NCI-H146 treated with DMSO at 0.1 percent for 48 hours (cell line): ENCODE data around the gene ZNF609.
"Not testable (repeated sequence)": the region's sequence is repeated elsewhere in the genome, so short reads cannot be mapped to it uniquely, and the experiment has no call there.

ENCODE experiments used
- DNase-seq: peaks from one replicate; lab custom pipeline; 2025; ENCODE audit not compliant: unreplicated experiment; lab: John Stamatoyannopoulos, UW

Gene ZNF609

GRCh38 chr15:64456634-64457108 is 3.7 kb upstream of the ZNF609 start:
- DNase-seq, result no peak

GRCh38 chr15:64459066-64459781 is 1.2 kb upstream of the ZNF609 start:
- DNase-seq, result no peak

GRCh38 chr15:64460724-64461720 is 644 bp downstream of the ZNF609 start:
- DNase-seq, result peak; percentile 60

- DNase-seq, result peak; percentile 60
Observed at GRCh38 chr15:64461721-64462162, 1.4 kb downstream of the ZNF609 start.

- DNase-seq, result no peak
Observed at GRCh38 chr15:64462492-64462891, 2.1 kb downstream of the ZNF609 start.

GRCh38 chr15:64464276-64465005 is 4.1 kb downstream of the ZNF609 start:
- peak; percentile 8 for DNase-seq

GRCh38 chr15:64466408-64467141 is 6.2 kb downstream of the ZNF609 start:
- DNase-seq, result no peak

- no peak for DNase-seq
Observed at GRCh38 chr15:64472161-64472560, 11.8 kb downstream of the ZNF609 start.

- DNase-seq, result no peak
Observed at GRCh38 chr15:64474846-64475245, 14.5 kb downstream of the ZNF609 start.

- no peak for DNase-seq
Observed at GRCh38 chr15:64476550-64476949, 16.2 kb downstream of the ZNF609 start.

GRCh38 chr15:64478863-64479262 is 18.5 kb downstream of the ZNF609 start:
- DNase-seq, result no peak

GRCh38 chr15:64480891-64481290 is 20.5 kb downstream of the ZNF609 start:
- no peak for DNase-seq

GRCh38 chr15:64483749-64484148 is 23.4 kb downstream of the ZNF609 start:
- no peak for DNase-seq

GRCh38 chr15:64485796-64486195 is 25.4 kb downstream of the ZNF609 start:
- DNase-seq, result no peak

- no peak for DNase-seq
Observed at GRCh38 chr15:64490598-64491259, 30.4 kb downstream of the ZNF609 start.

GRCh38 chr15:64493641-64494040 is 33.3 kb downstream of the ZNF609 start:
- DNase-seq, result no peak

GRCh38 chr15:64495968-64496367 is 35.6 kb downstream of the ZNF609 start:
- DNase-seq, result not testable (repeated sequence)

- DNase-seq, result no peak
Observed at GRCh38 chr15:64500695-64501395, 40.5 kb downstream of the ZNF609 start.

GRCh38 chr15:64501396-64501715 is 41.0 kb downstream of the ZNF609 start:
- no peak for DNase-seq
